ENCODE measurements around the gene ZDHHC14. TPM values are rescaled to one million over a fixed set of nuclear protein-coding genes. Genes with fewer than 3 reads are reported as not detected.

The ZDHHC14 gene
- total RNA-seq, 6 experiments from 2014 or later = 5.2 to 6.7 (median 6.0) TPM

DNA sequence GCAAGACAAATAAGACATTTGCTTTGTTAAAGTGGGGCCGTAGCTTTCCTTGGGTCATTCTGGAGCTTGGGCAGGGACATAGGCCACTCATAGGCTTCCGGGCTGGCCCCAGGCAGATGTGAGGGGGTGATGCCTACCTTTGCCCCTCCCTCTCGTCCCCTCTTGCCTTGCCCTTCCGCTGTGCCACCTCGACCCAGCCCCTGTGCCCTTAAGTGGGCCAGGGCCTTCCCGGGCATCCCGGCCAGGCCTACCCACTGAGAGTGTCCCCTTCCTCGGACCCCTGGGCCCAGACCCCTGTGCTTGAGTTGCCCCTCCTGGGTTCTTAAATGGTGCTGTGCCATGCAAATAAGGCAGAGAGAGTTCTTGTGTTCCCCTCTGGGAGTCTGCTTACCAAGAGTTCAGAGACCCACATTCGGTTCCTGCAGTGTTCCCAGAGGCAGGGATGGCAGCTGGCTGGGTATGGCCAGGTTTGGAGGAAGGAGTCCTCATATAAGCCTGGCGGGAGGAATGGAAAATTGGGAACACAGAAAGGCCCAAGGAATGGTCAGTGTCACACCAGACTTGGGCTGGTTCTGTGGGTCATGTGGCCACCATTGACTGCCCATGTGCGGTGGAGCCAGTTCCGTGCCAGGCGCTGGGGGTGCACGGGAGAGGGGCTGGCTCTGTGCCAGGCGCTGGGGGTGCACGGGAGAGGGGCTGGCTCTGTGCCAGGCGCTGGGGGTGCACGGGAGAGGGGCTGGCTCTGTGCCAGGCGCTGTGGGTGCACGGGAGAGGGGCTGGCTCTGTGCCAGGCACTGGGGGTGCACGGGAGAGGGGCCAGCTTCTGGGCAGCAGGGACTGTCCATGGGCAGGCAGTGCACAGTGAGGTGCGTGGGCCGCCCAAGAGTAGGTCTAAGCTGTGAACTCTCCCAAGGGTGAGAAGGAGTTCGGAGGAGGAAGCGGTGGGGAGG is 268.6 kb downstream of the ZDHHC14 start:
- Mint-ChIP-seq H3K27me3 (ENCODE audit: insufficient read depth) (no peaks in the 10 kb centered on the region; the same call in 1 of the 2 replicates), H3K9me3 (no peaks in the 10 kb centered on the region), H3K4me1 (ENCODE audit: low read depth) (peaks cover 7% of the 10 kb centered on the region), H3K4me3 (no peak overlapping the region), H3K27ac (no peak overlapping the region), H3K36me3 (ENCODE audit: low read depth) (no peaks in the 10 kb centered on the region)
- TF ChIP-seq, protein P1, sequence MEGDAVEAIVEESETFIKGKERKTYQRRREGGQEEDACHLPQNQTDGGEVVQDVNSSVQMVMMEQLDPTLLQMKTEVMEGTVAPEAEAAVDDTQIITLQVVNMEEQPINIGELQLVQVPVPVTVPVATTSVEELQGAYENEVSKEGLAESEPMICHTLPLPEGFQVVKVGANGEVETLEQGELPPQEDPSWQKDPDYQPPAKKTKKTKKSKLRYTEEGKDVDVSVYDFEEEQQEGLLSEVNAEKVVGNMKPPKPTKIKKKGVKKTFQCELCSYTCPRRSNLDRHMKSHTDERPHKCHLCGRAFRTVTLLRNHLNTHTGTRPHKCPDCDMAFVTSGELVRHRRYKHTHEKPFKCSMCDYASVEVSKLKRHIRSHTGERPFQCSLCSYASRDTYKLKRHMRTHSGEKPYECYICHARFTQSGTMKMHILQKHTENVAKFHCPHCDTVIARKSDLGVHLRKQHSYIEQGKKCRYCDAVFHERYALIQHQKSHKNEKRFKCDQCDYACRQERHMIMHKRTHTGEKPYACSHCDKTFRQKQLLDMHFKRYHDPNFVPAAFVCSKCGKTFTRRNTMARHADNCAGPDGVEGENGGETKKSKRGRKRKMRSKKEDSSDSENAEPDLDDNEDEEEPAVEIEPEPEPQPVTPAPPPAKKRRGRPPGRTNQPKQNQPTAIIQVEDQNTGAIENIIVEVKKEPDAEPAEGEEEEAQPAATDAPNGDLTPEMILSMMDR (IDR thresholded peaks at IDR 0.05) = no peak
- DNase-seq = no peak

DNA sequence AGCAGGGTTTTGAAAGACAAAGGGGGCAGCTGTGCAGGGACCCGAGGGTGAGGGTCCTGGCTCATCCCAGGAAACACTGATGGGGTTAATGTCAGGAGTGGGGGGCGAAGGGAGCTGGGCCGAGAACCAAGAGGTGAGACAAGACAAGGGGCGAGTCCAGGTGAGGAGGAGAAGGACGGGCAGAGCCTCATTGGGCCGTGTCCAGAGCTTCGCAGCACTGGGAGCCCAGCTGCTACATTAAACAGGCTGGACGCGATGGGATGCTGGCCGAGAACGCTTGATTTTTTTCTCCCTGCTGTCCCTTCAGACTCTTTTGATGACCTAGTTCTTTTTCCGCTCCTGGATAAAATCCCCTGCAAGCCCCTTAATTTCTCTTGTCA is 269.3 kb downstream of the ZDHHC14 start:
- Mint-ChIP-seq H3K27me3 (ENCODE audit: insufficient read depth) (no peaks in the 10 kb centered on the region; the same call in 1 of the 2 replicates), H3K4me3 (no peak overlapping the region), H3K27ac (no peak overlapping the region), H3K9me3 (no peaks in the 10 kb centered on the region), H3K4me1 (ENCODE audit: low read depth) (peaks cover 7% of the 10 kb centered on the region; the same call in 1 of the 2 replicates), H3K36me3 (ENCODE audit: low read depth) (no peaks in the 10 kb centered on the region)
- DNase-seq = no peak
- TF ChIP-seq, protein P1 (IDR thresholded peaks at IDR 0.05) = no peak

DNA sequence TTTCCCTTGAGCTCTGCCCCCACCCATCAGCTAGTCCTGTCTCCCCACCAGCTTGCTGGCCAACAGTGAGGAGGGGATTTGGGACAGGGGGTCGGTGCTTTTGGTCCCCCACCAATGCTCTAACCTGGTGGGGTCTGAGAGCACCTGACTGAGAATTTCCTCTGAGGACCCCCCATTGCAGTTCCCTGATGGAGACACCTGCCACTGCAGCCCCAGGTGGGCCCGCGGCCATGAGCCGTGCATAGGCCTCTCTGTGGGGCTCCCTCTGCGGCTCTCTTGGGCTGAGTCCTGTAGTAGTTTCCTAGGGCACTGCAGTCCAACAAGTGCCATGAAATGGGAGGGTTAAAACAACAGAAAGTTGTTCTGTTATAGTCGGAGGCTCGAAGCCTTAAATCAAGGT is 269.8 kb downstream of the ZDHHC14 start:
- TF ChIP-seq, protein P1 (IDR thresholded peaks at IDR 0.05) = no peak
- H3K9me3 Mint-ChIP-seq = no peaks in the 10 kb centered on the region
- peaks cover 7% of the 10 kb centered on the region; the same call in 1 of the 2 replicates for H3K4me1 Mint-ChIP-seq (ENCODE audit: low read depth)
- no peak overlapping the region for H3K27ac Mint-ChIP-seq
- H3K27me3 Mint-ChIP-seq (ENCODE audit: insufficient read depth) = no peaks in the 10 kb centered on the region; the same call in 1 of the 2 replicates
- no peaks in the 10 kb centered on the region for H3K36me3 Mint-ChIP-seq (ENCODE audit: low read depth)
- H3K4me3 Mint-ChIP-seq = no peak overlapping the region
- DNase-seq = no peak

DNA sequence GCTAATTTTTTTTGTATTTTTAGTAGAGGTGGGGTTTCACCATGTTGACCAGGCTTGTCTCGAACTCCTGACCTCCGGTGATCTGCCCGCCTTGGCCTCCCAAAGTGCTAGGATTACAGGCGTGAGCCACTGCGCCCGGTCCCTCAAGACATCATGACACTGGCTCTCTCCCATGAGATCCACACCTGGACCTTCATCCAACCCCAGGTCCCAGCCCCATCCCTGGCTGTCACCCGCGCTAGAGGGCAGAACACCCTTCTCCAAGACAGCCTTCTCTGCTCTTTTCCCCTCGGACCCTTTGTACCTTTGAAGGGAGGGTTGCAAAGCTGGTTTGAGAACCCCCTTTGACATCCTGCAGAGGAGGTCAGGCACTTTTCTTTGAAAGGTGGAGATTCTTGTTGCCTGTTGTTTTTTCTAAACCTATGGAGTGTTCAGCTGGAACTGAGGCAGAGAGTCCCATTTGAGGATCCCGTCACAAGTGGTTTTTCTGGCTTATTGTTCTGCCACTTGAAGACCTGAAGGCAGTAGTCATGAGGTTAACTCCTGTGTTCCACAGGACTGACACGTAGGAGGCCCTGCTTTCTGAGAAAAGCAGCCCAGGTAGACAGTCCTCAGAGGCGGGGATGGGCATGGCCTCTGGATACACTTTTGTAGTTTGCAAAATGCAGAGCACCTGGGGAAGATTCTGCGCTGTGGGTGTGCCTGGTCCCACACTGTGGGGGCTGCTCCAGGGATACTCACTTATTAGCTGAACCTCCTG is 270.9 kb downstream of the ZDHHC14 start:
- Mint-ChIP-seq H3K9me3 (no peaks in the 10 kb centered on the region), H3K4me1 (ENCODE audit: low read depth) (peaks cover 15% of the 10 kb centered on the region), H3K36me3 (ENCODE audit: low read depth) (no peaks in the 10 kb centered on the region), H3K4me3 (no peak overlapping the region), H3K27ac (no peak overlapping the region), H3K27me3 (ENCODE audit: insufficient read depth) (no peaks in the 10 kb centered on the region; the same call in 1 of the 2 replicates)
- TF ChIP-seq, protein P1 (IDR thresholded peaks at IDR 0.05) = no peak
- DNase-seq = no peak

DNA sequence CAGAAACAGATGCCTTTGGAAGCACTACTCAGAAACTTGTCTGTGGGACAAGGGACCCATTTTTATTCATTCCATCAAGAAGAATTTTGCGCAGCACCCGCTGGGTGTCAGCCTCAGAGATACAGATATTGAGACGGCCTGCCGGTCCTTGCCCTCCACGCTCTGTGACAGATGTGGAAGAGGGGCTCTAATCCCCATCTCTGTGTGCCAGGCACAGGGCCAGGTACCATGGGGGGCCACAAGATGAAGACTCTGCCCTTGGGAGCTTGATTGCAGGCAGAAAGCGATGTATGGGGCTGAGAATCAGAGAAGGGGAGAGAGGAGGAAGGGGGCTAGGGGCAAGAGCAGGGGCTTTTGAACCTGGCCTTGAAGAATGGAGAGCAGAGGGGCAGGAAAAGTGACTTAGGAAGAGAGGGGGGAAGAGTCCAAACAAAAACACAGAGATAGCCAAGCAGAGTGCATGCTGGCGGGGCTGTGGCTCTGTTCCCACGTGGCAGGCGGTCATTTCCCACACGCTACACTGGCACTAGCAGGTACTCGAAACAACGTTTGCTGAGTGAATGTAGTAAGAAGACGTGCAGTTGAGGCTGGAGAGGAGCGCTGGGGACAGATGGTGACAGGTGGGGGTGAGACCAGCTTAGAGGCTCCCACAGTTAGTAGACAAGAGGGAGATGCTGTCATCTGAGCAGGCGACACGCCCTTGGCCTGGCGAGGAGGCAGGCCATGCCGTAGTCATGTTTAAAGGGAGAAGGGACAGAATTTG is 271.8 kb downstream of the ZDHHC14 start:
- H3K9me3 Mint-ChIP-seq = no peaks in the 10 kb centered on the region
- TF ChIP-seq, protein P1 (IDR thresholded peaks at IDR 0.05) = no peak
- DNase-seq = no peak
- no peak overlapping the region for H3K27ac Mint-ChIP-seq
- peaks cover 15% of the 10 kb centered on the region for H3K4me1 Mint-ChIP-seq (ENCODE audit: low read depth)
- no peaks in the 10 kb centered on the region; the same call in 1 of the 2 replicates for H3K27me3 Mint-ChIP-seq (ENCODE audit: insufficient read depth)
- no peaks in the 10 kb centered on the region for H3K36me3 Mint-ChIP-seq (ENCODE audit: low read depth)
- no peak overlapping the region for H3K4me3 Mint-ChIP-seq

Data from HFFc6 (cell line).